AG09319 (cell line): ENCODE data around the gene SLC35F1.

Experiments used
- DNase-seq: peaks from one replicate; pipeline ENCODE4 v3.0.0-alpha.2; 2010; ENCODE audit warnings: low read depth; ENCODE audit errors: extremely low read depth
- TF ChIP-seq, protein P1 (sequence below): IDR thresholded peaks from 2 replicates; pipeline ENCODE4 v1.5.1; 2011; ENCODE audit warnings: low read depth, mild to moderate bottlenecking, inconsistent platforms, low read length, moderate library complexity

The SLC35F1 gene

DNA sequence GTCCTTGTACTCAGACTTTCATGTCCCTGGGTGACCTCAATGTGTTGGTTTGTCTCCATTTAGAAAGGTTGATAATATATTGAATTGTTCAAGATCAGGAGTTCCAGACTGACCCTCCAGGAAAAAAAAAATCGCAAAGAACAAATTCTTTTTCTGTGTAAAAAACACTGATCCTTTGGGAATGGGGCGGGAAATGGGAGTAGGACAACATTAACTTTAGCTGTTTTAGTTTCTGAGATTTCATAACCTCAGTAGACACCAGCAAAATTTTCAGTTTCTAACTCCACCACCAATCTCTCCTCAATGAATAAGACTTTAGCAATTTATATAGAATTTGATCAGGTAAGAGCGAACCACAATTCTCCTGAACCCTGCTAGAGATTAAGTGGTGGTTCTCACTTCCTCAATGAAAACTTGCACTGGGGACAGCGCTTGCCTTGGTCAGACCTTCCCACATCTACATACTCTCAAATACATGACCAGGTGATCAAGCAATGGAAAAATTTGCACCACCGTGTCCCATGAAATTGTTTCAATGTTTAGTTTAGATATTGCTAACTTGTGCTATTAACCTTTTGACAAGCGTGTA, 409.8 kb downstream of the SLC35F1 start:
- DNase-seq: no peak
- TF ChIP-seq, protein P1, sequence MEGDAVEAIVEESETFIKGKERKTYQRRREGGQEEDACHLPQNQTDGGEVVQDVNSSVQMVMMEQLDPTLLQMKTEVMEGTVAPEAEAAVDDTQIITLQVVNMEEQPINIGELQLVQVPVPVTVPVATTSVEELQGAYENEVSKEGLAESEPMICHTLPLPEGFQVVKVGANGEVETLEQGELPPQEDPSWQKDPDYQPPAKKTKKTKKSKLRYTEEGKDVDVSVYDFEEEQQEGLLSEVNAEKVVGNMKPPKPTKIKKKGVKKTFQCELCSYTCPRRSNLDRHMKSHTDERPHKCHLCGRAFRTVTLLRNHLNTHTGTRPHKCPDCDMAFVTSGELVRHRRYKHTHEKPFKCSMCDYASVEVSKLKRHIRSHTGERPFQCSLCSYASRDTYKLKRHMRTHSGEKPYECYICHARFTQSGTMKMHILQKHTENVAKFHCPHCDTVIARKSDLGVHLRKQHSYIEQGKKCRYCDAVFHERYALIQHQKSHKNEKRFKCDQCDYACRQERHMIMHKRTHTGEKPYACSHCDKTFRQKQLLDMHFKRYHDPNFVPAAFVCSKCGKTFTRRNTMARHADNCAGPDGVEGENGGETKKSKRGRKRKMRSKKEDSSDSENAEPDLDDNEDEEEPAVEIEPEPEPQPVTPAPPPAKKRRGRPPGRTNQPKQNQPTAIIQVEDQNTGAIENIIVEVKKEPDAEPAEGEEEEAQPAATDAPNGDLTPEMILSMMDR: no peak

DNA sequence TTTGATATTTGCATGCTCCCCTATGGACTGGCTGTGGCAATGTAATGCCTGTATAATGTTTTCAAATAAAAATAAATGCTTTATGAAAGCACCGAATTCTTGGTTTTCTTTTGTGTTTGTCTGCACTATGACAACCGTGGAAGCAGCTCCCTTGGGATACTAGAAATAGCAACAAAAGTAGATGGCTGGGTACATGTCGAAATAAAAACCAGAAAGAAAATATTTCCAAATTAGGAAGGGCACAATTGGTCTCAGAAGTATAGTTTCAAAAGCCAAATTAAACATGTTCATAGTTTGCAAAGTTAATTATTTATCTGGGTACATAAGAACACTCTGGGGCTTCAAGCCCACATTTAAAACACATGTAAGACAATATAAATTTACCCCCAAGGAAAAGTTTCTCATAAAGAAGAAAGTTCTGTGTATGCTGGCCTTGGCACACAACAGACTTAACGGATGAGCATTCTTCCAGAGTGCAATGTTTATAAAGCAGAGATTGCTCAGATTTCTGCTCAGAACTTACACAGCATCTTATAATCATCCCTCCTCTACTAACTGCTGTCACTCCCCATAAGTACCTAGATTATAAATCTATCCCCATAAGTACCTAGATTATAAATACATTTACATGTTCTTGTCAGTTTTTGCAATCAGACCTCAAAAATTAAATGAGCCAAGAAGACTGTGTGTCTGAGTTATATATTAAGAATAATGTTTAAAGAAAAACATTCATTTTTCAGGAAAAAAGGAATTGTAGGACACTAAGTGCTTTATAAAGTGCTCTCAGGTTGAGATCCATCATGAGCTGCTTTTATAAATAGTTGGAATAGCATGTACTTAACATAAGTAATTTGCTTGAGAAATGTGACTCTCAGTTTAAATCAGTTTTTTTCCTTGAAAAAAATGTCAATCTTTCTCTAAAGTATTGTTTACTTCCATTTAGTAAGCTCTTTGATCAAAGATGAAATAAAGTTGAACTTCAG, 410.8 kb downstream of the SLC35F1 start:
- TF ChIP-seq, protein P1: no peak
- peak; percentile 10 for DNase-seq

DNA sequence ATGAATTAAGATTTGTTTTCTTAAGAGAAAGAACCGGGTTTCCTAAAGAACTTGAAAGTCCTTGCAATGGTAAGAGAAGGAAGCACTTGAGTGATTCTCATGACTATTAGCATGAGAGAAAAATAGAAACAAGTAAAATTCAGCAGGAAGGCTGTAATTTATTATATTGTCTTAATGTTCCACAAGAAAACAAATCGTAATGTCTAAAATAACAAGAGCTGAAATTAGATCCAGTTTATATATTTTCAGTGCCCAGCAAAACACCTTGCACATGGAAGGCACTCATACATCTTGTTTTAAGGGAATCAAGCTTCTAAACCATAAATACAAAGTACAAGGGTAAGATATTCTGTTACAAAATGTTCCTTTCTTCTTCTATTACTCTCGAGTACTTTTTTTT, 411.6 kb downstream of the SLC35F1 start:
- TF ChIP-seq, protein P1: no peak

DNA sequence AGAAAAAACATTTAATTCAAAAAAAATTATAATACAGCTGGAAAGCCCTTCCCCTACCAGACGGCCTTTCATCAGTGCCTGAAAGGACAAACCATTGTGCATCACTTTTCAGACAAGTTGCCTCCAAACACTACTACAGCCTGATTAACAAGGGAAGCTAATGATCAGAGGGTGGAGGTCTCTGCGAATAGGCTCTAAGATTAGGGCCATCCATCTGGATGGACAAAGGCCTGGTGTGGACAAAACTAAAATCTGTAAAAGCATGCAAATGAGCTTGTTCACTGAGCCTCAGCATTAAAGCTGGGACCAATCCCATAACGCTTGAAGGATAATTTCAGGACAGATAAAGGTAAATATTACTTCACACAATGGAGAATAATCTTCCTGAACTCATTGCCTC, 412.4 kb downstream of the SLC35F1 start:
- DNase-seq: no peak
- TF ChIP-seq, protein P1: no peak

More for the DNA sequence above, 411.6 kb downstream of the SLC35F1 start:
- DNase-seq: no peak

- TF ChIP-seq, protein P1: no peak
- DNase-seq: no peak
These were observed 413.0 kb downstream of the SLC35F1 start for GRCh38 chr6:118319894-118320649.

DNA sequence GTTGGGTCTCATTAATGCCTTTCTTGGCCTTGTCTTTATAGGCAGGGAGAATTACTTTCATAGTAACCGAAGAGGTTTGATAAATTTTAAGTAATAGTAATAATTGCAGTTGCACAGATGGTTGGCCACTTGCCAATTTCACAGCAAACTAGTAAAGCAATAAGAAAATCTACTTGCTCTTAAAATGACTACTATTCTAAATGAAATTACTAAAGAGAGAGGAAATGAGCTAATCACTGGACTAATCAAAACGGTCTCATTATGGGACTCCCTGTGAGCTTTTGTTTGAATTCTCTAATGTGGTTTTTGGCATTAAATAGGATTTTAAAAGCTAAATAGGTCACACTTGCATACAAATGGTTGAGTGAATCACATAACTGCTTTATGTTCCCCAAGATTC, 413.6 kb downstream of the SLC35F1 start:
- no peak for DNase-seq
- TF ChIP-seq, protein P1: no peak
